WI38 (cell line): ENCODE results near the gene PANK1.

Source experiments
- H3K4me3 ChIP-seq: 2 replicates; pipeline ENCODE4 v1.5.1; 2011; ENCODE audit warnings: low read depth, mild to moderate bottlenecking, control low read depth, low read length
- CTCF ChIP-seq: IDR thresholded peaks from 2 replicates; pipeline ENCODE4 v1.5.1; 2012; ENCODE audit warnings: low read depth, mild to moderate bottlenecking, control low read depth, low read length

PANK1 gene

GRCh38 chr10:89665302-89665701 lies 20.3 kb upstream of the PANK1 start:
- no peak for TF ChIP-seq CTCF
- no peak overlapping the region for H3K4me3 ChIP-seq

DNA sequence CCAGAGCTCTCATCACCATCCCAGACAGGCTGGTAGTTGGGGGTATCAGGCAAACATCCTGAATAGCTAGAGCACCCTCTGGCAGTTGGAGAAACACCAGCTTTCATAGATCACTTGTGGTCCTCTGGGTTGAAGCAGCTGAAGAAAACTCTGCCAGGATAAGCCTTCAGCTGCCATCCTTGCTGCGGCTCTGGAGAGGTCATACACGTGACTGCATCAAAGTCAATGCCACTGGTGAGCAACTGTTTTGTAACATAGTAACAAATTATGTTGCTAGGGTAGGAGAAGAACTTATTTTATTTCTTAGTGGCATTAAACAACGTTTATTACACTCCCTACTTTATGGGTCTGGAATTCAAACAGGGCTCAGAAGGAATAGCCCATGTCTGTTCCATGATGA lies 19.2 kb upstream of the PANK1 start:
- TF ChIP-seq CTCF, result no peak
- no peak overlapping the region for H3K4me3 ChIP-seq

- no peak for TF ChIP-seq CTCF
- no peak overlapping the region for H3K4me3 ChIP-seq
These were observed 18.1 kb upstream of the PANK1 start for GRCh38 chr10:89663144-89663543.

DNA sequence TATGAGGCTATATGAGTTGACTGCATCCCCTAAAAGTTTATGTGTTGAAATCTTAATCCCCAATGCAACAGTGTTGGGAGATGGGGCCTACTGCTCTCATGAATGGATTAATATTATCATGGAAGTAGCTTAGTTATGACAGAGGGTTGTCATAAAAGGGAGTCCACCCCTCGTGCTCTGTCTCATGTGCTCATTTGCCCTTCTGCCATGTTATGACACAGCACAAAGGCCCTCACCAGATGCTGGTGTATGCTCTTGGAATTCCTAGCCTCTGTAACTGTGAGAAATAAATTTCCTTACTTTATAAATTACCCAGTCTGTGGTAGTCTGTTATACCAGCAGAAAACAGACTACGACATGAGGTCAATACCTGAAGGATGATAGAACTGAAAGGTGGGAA lies 17.6 kb upstream of the PANK1 start:
- TF ChIP-seq CTCF, result no peak
- no peak overlapping the region for H3K4me3 ChIP-seq

DNA sequence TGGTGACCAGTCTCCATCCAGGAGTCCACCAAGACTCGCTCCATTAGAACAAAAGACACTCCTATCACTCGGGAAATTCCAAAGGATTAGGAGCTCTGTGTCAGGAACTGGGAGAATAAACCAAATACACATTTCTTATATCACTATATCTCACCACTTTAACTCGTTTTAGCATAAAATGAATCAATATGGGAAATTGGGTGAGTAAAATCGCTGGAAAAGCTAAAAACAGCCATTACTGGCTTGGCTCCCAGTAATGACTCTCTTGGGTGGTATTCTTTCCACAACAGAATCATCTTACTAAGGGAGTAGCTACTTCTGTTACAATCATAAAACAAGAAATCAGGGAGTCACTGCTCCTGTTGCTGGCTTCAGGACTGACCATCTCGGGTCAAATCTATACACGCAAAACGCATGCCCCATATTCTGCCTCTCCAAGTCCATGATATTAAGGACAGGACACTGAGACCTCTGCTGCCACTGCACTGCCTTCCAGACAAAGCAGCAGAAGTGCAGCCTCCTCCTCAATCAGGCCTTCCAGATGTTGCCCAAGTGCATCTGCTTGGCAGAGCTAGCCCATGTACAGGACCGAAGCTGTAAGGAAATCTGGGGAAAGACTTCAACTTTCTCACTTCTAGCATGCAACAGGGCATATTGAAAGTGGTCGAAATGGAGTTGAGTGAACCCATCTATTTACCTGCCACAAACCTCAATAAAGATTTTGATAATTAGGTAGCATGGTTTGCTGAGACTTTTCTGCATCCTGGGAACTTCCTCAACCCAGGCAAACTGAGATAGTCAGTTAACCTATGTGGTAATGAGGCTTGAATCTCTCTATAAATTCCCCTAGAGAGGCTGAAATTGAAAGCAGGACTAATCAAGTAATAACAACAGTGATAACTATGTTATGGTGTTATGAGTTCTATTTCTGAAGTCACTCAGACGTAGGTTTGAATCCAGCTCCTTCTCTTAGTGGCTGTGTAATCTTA lies 14.4 kb upstream of the PANK1 start:
- TF ChIP-seq CTCF, result no peak
- no peak overlapping the region for H3K4me3 ChIP-seq

GRCh38 chr10:89657302-89657701 lies 12.3 kb upstream of the PANK1 start:
- H3K4me3 ChIP-seq, result no peak overlapping the region
- TF ChIP-seq CTCF, result no peak

DNA sequence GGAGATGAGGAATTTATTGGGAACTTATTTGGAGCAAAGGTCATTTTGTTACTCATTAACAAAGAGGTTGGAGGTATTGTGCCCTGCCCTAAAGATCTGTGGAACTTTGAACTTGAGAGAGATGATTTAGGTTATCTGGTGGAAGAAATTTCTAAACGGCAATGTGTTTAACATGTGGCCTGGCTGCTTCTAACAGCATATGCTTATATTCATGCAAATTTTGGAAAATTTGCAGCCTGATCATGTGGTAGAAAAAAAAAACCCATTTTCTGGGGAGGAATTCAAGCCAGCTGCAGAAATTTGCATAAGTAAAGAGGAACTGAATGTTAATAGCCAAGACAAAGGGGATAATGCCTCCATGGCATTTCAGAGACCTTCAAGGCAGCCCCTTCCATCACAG lies 10.7 kb upstream of the PANK1 start:
- H3K4me3 ChIP-seq, result no peak overlapping the region
- TF ChIP-seq CTCF, result no peak
